K562 (cell line): ENCODE data around the gene LUZP1. TPM values are rescaled to one million over a fixed set of nuclear protein-coding genes. Genes with fewer than 3 reads are reported as not detected.
A peak's percentile ranks its signal among the peaks of the same experiment; 100 is the strongest.

ENCODE experiments used
- BACH1 ChIP-seq: fragments of 200-800 bp; sonication (Bioruptor generic); IDR thresholded peaks from 2 replicates; pipeline ENCODE4 v1.6.1; 2016; ENCODE audit warnings: missing genetic modification characterization, missing compliant biosample characterization
- GATAD2A ChIP-seq: fragments of 450-650 bp; IDR thresholded peaks from 2 replicates; pipeline ENCODE4 v1.6.1; 2017
- KAT2B ChIP-seq: IDR thresholded peaks from one replicate; pipeline ENCODE4 v1.6.1; 2012; ENCODE audit warnings: low read depth, mild to moderate bottlenecking, control low read depth, inconsistent platforms, low read length, moderate library complexity
- NEUROD1 ChIP-seq: fragments of 150-350 bp; IDR thresholded peaks from 2 replicates; pipeline ENCODE4 v1.6.1; 2014; ENCODE audit warnings: borderline replicate concordance, low read length, low read depth; ENCODE audit not compliant: partially characterized antibody
- ZC3H4 ChIP-seq: sonication (generic); formaldehyde crosslinking; IDR thresholded peaks from 2 replicates; pipeline ENCODE4 v1.9.0; 2021; ENCODE audit warnings: missing genetic modification reagents, borderline replicate concordance
- polyA plus RNA-seq, 8 experiments: library from polyadenylated mRNA; depleted of rRNA in 4 of 8; stranded (reverse) in 5 of 8; unstranded in 3 of 8; fragments of >200 nt; fragmentation: Nextera tagmentation in 2 of 8; fragmentation: Illumina TruSeq in 1 of 8; extraction: Ambion mirVana in 2 of 8; extraction: Trizol in 1 of 8; gene quantifications; 2 replicates each; pipeline versions ENCODE4 v1.2.1 to v1.2.3, GENCODE V29; 2011 to 2014; ENCODE audit warnings: inconsistent platforms in 1 of 8, missing spikeins in 1 of 8
- total RNA-seq, 7 experiments: library from RNA; depleted of rRNA in 6 of 7; stranded (reverse); fragments of >200 nt in 6 of 7; fragmentation: Illumina TruSeq in 2 of 7; extraction: Trizol in 2 of 7; gene quantifications; 2 replicates each; pipeline versions ENCODE4 v1.2.1 to v1.2.3, GENCODE V29; 2011 to 2021; ENCODE audit warnings: low replicate concordance in 1 of 7
- TF ChIP-seq, protein P1 (sequence below): fragments of 150-350 bp; conservative IDR thresholded peaks from 2 replicates; pipeline ENCODE4 v1.6.1; 2014; ENCODE audit warnings: low read length
- TF ChIP-seq, protein P2 (sequence below): fragments of 450-650 bp; IDR thresholded peaks from 2 replicates; pipeline ENCODE4 v1.6.1; 2016; ENCODE audit warnings: antibody characterized with exemption
- TF ChIP-seq, protein P3 (sequence below): fragments of 200-800 bp; sonication (Bioruptor generic); IDR thresholded peaks from 2 replicates; pipeline ENCODE4 v1.6.1; 2016; ENCODE audit warnings: missing genetic modification characterization, missing compliant biosample characterization
- TF ChIP-seq, protein P4 (sequence below): fragments of 450-650 bp; IDR thresholded peaks from 2 replicates; pipeline ENCODE4 v1.6.1; 2016; ENCODE audit warnings: low read depth

The LUZP1 gene
- total and polyA plus RNA-seq, 9 of the 15 experiments (the other 6 are each of a cell fraction or from before 2014, with no cell fraction given), result 6.5 to 19.1 (median 12.4) TPM

DNA sequence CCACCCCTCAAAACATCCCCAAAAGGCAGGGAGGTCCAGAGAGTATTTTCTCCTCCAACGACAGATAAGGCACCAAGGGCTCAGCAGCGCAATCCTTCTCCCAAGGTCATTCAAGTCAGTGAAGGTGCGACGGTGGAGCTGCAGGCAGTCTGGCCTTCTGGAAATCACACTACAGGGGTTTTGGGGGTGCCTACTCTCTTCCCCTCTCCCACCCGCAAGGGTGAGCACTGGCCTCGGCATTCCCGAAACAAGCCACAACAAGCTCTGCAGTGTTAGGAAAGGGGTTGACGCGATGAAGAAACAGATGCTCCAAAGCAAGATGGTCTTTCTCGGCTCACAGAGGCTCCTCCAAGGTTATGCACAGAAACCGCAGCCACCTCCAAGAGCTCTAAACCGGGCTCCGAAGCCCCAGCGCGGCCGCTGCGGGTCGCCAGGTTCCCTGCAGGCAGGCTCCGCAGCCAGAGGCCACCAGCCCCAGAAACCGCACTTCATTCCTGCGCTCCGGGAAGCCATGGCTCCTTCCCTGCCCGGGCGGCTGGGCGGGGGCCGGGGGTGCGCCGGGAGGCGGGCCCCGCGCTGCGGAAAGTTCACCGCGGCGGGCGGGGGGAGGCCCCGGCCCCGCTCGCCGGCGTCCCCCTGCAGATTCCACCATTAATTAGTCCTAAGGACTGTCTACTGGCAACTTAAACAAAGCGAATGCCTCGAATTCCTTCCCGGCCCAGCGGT is 1.1 kb downstream of the LUZP1 start (continued):
- TF ChIP-seq, protein P1, sequence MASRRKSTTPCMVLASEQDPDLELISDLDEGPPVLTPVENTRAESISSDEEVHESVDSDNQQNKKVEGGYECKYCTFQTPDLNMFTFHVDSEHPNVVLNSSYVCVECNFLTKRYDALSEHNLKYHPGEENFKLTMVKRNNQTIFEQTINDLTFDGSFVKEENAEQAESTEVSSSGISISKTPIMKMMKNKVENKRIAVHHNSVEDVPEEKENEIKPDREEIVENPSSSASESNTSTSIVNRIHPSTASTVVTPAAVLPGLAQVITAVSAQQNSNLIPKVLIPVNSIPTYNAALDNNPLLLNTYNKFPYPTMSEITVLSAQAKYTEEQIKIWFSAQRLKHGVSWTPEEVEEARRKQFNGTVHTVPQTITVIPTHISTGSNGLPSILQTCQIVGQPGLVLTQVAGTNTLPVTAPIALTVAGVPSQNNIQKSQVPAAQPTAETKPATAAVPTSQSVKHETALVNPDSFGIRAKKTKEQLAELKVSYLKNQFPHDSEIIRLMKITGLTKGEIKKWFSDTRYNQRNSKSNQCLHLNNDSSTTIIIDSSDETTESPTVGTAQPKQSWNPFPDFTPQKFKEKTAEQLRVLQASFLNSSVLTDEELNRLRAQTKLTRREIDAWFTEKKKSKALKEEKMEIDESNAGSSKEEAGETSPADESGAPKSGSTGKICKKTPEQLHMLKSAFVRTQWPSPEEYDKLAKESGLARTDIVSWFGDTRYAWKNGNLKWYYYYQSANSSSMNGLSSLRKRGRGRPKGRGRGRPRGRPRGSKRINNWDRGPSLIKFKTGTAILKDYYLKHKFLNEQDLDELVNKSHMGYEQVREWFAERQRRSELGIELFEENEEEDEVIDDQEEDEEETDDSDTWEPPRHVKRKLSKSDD, result no peak
- TF ChIP-seq BACH1 (tag) (no peak), ZC3H4 (CRISPR knock-in tag) (no peak), KAT2B (no peak), NEUROD1 (no peak), GATAD2A (0 out of 2 replicates have a peak, but pooled peaks have one; percentile 40)
- TF ChIP-seq, protein P2, sequence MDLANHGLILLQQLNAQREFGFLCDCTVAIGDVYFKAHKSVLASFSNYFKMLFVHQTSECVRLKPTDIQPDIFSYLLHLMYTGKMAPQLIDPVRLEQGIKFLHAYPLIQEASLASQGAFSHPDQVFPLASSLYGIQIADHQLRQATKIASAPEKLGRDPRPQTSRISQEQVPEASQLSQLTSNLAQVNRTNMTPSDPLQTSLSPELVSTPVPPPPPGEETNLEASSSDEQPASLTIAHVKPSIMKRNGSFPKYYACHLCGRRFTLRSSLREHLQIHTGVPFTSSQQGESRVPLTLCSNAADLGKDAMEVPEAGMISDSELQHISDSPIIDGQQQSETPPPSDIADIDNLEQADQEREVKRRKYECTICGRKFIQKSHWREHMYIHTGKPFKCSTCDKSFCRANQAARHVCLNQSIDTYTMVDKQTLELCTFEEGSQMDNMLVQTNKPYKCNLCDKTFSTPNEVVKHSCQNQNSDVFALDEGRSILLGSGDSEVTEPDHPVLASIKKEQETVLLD, result no peak
- TF ChIP-seq, protein P3, sequence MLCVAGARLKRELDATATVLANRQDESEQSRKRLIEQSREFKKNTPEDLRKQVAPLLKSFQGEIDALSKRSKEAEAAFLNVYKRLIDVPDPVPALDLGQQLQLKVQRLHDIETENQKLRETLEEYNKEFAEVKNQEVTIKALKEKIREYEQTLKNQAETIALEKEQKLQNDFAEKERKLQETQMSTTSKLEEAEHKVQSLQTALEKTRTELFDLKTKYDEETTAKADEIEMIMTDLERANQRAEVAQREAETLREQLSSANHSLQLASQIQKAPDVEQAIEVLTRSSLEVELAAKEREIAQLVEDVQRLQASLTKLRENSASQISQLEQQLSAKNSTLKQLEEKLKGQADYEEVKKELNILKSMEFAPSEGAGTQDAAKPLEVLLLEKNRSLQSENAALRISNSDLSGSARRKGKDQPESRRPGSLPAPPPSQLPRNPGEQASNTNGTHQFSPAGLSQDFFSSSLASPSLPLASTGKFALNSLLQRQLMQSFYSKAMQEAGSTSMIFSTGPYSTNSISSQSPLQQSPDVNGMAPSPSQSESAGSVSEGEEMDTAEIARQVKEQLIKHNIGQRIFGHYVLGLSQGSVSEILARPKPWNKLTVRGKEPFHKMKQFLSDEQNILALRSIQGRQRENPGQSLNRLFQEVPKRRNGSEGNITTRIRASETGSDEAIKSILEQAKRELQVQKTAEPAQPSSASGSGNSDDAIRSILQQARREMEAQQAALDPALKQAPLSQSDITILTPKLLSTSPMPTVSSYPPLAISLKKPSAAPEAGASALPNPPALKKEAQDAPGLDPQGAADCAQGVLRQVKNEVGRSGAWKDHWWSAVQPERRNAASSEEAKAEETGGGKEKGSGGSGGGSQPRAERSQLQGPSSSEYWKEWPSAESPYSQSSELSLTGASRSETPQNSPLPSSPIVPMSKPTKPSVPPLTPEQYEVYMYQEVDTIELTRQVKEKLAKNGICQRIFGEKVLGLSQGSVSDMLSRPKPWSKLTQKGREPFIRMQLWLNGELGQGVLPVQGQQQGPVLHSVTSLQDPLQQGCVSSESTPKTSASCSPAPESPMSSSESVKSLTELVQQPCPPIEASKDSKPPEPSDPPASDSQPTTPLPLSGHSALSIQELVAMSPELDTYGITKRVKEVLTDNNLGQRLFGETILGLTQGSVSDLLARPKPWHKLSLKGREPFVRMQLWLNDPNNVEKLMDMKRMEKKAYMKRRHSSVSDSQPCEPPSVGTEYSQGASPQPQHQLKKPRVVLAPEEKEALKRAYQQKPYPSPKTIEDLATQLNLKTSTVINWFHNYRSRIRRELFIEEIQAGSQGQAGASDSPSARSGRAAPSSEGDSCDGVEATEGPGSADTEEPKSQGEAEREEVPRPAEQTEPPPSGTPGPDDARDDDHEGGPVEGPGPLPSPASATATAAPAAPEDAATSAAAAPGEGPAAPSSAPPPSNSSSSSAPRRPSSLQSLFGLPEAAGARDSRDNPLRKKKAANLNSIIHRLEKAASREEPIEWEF (CRISPR knock-in tag), result no peak
- TF ChIP-seq, protein P4, sequence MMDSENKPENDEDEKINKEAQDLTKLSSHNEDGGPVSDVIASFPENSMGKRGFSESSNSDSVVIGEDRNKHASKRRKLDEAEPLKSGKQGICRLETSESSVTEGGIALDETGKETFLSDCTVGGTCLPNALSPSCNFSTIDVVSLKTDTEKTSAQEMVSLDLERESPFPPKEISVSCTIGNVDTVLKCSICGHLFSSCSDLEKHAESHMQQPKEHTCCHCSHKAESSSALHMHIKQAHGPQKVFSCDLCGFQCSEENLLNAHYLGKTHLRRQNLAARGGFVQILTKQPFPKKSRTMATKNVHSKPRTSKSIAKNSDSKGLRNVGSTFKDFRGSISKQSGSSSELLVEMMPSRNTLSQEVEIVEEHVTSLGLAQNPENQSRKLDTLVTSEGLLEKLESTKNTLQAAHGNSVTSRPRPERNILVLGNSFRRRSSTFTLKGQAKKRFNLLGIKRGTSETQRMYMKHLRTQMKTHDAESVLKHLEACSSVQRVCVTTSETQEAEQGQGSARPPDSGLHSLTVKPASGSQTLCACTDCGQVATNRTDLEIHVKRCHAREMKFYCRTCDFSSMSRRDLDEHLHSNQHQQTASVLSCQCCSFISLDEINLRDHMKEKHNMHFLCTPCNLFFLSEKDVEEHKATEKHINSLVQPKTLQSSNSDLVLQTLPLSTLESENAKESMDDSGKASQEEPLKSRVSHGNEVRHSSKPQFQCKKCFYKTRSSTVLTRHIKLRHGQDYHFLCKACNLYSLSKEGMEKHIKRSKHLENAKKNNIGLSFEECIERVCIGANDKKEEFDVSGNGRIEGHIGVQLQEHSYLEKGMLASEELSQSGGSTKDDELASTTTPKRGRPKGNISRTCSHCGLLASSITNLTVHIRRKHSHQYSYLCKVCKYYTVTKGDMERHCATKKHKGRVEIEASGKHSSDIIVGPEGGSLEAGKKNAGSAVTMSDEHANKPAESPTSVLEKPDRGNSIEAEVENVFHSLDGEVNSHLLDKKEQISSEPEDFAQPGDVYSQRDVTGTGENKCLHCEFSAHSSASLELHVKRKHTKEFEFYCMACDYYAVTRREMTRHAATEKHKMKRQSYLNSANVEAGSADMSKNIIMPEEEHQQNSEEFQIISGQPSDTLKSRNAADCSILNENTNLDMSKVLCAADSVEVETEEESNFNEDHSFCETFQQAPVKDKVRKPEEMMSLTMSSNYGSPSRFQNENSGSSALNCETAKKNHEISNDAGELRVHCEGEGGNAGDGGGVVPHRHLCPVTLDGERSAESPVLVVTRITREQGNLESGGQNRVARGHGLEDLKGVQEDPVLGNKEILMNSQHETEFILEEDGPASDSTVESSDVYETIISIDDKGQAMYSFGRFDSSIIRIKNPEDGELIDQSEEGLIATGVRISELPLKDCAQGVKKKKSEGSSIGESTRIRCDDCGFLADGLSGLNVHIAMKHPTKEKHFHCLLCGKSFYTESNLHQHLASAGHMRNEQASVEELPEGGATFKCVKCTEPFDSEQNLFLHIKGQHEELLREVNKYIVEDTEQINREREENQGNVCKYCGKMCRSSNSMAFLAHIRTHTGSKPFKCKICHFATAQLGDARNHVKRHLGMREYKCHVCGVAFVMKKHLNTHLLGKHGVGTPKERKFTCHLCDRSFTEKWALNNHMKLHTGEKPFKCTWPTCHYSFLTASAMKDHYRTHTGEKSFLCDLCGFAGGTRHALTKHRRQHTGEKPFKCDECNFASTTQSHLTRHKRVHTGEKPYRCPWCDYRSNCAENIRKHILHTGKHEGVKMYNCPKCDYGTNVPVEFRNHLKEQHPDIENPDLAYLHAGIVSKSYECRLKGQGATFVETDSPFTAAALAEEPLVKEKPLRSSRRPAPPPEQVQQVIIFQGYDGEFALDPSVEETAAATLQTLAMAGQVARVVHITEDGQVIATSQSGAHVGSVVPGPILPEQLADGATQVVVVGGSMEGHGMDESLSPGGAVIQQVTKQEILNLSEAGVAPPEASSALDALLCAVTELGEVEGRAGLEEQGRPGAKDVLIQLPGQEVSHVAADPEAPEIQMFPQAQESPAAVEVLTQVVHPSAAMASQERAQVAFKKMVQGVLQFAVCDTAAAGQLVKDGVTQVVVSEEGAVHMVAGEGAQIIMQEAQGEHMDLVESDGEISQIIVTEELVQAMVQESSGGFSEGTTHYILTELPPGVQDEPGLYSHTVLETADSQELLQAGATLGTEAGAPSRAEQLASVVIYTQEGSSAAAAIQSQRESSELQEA, result no peak
